NCI-H187 (cell line): ENCODE measurements around the gene MESP2.
"Not testable (repeated sequence)": the region's sequence is repeated elsewhere in the genome, so short reads cannot be mapped to it uniquely, and the experiment has no call there.

Experiments
- DNase-seq, 2 experiments: peaks; one replicate each; lab custom pipeline; 2025; lab: John Stamatoyannopoulos, UW

The MESP2 gene

DNA sequence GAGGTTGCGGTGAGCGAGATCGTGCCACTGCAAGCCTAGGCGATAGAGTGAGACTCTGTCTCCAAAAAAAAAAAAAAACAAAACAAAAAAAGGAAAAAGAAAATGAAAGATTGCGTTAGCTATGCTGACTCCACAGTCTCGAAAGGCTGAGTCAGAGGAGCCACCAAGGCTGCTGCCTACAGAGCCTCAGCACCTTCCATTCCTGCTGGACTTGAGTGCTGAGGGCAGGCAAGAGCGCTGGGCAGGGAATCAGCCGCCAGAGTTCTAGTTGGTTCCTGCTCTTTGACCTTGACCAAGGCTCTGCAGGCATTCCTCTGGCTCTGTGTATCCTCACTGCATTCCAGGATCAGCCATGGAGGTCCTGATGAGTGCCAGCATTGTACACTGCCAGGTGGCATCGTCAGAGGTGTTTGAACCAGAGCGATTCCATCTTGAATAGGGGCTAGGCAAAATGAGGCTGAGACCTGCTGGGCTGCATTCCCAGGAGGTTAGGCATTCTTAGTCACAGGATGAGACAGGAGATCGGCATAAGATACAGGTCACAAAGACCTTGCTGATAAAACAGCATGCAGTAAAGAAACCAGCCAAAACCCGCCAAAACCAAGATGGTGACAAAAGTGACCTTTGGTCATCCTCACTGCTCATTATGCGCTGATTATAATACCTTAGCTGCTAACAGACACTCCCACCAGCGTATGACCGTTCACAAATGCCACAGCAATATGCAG, 5.9 kb downstream of the MESP2 start:
- DNase-seq = no peak

DNA sequence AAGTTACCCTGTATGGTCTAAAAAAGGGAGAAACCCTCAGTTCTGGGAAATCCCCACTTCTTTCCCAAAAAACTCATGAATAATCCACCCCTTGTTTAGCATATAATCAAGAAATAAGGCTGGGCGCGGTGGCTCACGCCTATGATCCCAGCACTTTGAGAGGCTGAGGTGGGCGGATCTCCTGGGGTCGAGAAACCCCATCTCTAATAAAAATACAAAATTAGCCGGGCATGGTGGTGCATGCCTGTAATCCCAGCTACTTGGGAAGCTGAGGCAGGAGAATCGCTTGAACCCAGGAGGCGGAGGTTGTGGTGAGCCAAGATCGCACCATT, 6.5 kb downstream of the MESP2 start:
- not testable (repeated sequence) for DNase-seq

DNA sequence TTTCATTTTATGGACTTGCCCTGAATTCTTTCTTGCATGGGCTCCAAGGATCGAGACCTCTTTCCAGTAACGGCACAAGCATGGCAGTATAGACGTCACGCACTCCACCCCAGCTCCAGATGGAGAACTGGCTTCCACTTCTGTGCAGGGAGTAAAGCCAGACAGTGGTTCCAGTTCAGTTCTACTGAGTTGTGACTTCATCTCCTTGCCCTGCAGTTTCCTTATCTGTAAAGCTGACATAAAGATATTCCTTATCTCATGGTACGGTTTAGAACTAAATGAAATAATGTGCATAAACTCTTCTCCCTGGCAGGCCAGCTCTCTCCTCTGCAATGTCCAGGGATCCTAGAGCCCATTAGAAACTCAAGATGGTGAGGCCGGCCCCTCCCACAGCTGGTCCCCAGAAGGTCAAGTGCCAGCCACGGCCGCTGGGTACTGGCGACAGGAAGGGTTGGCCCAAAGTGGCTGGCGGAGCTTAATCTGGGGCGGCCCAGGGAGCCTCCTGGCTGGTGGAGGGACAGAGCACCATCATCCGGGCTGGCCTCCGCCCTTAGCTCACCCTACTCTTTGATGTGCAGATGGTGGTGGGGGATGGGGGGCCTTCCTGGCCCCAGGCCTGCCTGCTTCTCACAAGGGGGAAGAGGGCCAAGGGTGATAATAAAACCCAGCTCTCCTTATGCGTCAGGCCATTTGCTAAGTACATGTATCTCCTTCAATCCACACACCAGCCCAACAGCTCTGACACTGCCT, 7.2 kb downstream of the MESP2 start:
- DNase-seq = no peak

DNA sequence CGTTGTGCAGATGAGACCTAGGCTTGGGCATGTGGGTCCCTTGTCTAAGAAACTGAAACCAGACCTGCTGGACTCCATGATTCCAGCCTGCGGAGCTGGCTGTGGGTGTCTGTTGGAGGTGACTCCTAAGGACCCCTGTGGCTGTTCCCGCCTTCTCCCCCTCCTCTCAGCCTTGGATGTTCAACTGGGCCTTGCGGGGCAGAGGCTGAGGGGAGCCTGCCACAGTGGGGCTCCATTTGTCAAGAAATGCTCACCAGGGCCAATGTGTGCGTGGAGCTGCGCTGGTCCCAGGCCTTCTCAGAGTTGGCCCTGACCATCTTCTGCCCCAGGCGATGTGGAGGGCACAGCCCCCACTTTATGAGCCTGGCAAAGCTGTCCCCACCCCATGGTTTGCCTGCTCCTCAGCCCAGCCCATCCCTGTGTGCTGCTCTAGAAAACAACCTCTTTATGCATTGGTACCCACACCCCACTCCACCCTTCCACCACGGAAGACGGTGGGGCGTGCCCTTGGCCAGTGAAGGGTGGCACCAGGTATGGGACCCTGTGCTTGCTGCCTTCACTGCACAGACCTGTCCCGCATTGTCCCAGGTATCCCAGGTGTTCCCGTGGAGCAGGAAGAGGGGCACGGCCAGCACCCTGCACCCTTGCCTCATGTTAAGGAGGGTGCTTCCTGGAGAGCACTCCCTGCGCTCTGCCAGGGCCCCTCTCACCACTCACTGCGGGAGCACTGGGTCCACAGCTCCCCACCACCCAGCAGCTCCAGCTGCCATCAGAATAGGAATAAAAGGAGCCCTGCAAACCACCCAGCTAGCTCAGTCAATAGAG, 7.9 kb downstream of the MESP2 start:
- no peak for DNase-seq

DNA sequence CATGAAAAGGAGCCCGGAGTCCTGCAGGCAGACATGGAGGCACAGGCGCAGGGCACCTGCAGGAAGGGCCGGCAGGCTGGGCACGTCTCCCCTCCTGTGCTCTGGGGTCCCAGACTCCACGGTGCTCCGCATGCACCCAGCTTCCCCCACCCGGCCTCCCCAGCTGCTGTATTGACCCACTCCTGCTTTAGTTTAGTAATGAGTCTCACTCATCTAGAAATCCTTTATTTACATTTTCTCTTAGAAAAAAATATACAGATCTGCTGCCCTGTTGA, 8.5 kb downstream of the MESP2 start:
- DNase-seq = no peak

DNA sequence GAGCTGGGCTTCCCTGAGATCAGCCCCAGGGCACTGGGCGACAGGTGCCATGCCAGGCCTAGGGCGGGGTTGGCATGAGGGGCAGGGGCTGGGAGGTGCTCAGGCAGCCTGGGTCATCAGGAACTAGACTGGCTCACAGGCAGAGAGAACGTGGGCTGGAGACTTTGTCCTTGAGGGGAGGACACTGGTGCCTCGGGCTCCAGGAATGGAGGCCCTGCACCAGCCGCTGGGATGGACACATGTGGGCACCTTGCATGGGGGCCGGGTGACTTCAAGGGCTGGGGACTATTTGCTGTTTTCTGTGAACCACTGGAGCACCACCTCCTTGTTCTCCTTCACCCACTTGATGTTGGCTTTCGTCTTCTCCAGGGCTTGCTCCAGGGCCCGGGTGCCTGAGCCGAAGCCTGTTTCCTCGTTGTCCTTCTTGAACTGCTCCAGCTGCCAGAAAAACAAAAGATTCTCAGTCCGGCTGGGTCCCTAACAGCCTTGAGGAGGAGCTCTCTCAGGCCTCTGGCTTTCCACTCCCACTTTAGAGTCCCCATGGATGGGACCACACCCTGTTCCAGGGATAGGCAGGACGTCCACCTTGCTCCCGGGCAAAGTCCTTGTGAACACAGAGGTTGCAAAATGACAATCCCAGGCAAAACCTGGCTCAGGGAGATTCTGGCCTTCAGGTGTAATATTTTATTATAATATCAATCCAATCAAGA, 9.1 kb downstream of the MESP2 start:
- no peak for DNase-seq

DNA sequence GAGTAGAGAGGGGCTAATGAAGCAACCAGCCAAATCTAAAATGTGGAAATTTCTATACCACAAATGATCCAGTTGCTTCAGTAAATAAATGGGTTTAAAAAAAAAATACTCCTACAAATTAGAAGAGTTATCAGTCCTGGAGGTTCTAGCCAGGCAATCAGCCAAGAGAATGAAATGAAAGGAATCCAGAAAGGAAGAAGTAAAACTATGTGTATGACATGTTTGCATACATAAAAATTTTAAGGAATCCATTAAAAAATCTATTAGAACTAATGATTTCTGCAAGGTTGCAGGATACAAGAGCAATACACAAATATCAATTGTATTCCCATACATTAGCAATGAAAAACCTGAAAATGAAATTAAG, 9.6 kb downstream of the MESP2 start:
- no peak for DNase-seq

DNA sequence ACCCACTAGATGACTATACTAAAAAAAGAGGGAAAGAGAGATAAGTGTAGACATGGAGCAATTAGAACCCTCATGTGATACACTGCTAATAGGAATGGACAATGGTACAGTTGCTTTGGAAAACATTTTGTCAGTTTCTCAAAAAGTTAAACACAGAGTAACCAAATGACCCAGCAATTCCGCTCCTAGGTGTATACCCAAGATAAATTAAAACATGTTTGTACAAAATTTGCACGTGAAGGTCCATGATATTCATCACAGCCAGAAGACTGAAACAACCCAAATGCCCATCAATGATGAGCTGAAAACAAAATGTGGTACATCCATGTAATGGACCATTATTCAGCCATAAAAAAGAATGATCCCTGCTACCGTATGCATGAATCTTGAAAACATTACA, 11.8 kb downstream of the MESP2 start:
- DNase-seq = no peak

DNA sequence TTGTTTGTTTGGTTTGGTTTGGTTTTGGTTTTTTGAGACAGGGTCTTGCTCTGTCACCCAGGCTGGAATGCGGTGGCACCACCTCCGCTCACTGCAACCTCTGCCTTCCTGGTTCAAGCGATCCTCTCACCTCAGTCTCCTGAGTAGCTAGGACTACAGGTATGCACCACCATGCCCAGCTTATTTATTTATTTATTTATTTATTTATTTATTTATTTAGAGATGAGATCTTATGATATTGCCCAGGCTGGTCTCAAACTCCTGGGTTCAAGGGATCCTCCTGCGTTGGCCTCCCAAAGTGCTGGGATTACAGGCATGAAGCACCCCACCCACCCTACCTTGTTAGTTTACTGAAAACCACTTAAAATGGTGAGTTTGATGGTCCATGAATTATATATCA, 12.5 kb downstream of the MESP2 start:
- DNase-seq = not testable (repeated sequence)

DNA sequence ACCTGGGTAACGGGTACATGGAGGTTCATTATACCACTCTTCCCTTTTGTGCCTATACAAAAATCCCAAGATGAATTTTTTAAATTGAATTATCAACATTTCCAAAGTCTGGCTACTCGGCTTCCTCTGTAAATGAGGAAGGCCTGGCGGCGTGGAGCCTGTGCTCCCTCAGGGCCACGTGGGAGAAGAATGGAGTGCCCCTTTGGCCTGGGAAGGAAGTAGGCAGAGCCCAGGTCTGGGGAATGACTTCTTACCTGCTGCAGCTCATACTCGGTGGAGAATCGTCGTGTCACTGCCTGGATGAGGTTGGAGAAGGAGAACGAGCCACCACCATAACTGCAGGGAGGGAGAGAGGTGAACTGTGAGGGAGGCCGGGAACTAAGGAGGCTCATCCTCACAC, 14.1 kb downstream of the MESP2 start:
- DNase-seq = no peak

DNA sequence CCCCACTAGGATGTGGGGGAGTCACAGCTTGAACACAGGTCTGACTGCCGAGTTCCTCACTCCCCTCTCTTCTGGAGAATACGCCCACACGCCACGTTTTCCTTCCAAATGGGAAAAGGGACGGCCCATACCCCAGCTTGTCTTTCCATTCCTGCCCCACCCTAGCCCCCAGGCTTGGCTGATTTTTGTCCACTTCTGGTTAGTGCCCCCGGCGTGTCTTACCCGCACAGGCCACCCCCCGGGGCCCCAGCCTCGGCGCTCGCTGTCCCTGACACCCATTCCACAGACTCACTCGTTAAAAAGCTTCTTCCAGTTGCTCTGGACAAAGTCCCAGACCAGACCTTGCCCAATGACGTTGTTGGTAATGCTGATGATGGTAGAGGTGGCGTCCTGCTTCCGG, 14.5 kb downstream of the MESP2 start:
- DNase-seq = no peak

DNA sequence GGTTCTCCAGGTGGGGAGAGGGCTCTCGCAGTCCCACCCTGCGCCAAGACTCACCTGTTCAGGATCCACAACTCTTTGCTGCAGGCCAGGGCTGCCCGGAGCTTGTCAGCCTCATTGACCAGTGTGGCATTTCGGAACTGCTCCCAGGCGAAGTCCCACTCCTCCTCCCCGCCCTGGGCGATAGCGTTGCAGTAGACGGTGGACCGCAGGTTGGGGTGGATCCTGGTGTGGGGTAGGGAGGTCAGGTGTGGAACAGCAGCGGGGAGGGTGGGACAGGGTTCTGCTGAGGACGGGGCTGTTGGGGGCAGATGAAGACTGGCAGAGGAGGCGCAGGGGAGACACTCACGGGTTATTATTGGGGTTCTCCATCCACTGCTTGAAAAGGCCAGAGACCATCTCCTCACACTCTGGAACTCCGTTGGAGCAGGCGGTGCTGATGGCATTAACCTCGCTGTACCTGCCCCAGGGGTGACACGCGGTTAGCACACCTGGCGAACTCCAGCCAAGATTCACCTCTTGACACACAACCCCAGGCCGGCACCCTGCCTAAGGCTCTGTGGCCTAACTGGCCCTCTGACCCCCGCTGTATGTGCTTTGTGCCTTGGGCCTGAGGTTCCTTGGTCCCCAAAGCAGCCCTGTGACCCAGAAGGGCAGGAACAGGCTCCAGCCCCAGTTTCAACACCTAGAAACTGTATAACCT, 16.1 kb downstream of the MESP2 start:
- no peak for DNase-seq

DNA sequence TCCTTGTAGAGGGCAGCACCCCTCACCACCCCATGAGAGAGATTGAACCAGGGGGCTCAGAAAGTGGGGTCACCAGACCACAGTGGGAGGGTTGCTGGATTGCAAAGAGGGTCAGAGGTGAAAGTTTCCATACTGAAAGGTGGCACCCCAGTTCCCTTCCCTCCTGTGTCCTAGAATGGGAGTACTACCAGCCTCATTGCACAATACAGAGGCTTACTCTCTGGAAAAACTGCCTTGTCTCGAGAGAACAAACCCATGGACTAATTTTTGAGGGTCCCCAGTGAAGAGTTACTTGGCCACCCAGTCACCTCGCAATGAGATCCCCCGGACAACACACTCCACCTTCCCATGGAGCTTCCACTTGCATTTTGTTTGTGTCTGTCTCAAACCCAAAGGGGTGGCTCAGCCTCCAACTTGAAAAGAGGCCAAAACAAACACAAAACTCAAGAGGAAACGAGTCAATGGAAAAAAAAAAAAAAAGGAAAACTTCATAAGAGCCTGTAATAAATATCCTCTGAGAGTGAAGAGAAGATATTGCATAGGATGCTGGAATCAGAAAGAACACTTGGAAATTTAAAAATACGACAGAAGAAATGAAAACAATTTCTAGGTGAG, 18.6 kb downstream of the MESP2 start:
- no peak for DNase-seq

DNA sequence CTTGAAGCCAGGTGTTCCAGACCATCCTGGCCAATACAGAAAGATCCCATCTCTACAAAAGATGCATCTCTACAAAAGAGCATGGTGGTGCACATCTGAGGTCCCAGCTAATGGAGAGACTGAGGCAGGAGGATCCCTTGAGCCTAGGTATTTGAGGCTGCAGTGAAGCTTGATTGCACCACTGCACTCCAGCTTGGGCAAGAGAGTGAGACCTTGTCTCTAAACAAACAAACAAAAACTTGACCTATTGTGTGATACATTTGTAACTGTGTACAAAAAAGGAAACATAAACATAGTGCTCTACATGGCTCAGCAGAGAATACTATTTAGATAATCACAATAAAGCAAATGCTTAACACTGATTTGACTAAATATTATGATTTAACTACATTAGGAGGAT, 19.9 kb downstream of the MESP2 start:
- no peak for DNase-seq

DNA sequence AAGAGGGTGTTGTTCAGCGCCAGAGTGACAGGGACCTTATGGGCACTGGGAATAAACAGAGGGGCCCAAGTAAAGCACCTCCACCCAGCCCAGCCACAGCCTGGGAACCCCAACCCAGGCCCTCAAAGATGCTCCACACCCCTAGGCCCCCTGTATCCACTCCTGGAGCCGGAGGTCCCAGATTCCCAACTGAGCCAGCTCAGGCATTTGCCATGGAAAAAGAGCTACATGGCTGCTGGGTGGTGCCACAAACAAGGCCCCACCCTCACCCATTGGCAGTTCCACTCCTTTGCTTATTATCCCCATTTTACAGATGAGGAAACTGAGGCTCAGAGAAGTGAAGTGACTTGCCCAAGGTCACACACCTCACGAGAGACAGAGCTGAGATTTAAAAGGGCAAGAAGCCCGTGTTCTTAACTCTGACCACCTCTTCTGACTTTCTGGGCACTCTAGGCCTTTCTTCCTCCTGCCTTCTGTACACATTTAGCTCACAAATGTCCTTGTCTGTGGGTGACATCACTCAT, 21.6 kb downstream of the MESP2 start:
- DNase-seq = no peak

DNA sequence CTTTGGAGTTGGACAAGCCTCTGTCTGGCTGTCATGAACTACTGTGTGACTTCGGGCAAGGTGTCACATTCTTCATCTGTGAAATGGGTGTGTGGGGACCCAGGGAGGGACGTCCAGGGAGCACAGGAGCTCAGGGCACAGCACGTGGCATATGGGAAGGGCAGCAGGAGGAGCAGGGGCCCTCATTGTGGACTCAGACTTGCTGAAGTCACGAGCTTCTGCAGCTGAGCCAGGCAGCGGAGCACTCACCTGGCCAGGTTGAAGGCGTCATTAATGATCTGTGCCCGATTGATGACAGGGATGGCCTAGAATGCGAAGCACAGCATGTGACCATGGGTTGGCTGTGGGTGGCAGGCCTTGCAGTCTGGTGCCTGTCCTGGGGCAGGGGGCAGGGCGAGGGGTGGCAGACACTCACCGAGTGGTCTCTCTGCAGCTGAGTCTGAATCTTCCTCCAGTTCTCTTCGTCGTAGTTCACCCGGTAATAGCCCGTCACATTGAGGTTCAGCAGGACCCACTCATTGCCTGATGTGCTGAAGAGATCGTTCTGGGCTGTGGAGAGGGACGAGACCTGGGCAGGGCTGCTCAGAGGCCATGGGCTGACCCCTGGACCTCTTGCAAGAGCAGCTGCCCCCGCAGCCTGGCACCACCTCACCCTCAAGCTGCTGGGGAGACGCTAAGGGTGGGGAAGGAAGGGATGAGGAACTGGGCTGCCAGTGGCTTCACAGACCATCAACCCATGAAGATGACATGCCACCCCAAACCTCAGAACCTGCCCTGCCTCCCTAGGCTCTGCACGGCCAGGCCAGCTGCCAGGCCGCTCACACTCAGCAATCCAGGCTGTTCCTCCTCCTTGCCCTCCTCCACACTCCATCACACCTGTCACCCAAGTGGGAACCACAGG, 23.1 kb downstream of the MESP2 start:
- no peak for DNase-seq

DNA sequence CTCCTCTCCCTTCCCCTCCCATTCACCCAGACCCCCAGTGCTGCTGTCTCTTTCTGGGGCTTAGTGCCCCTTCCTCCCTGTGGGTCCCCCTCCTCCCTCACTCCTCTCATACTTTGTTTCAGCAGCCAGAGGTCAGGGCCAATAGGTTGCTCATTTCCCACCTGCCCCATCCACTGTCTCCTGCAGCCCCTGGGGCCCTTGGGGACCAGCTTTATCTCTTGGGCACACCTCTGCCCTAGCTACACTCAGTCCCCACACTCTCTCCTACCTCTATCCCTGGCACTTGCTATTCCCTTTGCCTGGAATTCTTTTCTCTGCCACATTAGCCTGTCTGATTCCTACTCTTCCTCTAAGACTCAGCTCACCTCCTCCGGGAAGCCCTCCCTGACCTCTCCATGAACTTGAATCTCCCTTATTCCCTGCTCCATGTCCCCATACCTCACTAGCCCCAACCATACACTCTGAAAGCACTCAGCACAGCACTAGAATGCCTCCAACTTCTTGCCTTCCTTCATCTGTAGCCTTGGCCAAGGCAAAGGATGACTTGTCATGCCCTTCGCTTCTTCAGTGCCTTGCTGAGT, 23.9 kb downstream of the MESP2 start:
- no peak for DNase-seq

DNA sequence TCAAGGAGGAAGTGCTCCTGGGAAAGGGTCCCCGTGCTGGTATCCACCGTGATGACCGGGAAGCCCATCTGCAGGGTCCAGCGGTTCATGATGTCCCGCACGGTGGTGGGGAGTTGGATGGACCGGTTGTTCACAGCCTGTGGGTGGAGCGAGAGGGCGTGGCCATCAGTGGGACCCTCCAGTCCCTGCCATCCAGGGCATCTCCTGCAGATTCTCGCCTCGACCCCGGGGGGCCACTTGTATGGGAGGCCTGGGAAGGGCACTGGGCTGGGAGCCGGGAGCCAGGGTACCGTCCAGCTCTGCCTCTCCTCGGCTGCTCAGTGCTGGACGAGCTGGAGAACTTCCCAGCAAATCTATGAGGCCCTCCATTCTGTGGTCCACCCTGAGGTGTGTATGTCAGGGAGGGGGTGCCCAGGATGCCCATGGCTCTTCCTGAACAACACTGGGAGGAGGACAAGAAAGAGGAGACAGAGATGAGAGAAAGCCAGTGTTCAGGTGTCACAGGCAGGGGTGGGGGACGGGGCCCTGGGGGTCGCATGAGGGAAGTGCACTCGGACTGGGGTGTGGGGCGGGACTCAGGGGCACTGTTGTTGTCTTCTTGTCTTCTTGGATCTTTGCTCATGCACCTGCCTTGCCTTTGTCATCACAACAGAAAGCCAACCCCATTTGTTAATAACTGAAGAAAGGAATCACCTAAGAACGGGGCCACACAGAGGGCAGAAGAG, 25.5 kb downstream of the MESP2 start:
- DNase-seq = no peak

DNA sequence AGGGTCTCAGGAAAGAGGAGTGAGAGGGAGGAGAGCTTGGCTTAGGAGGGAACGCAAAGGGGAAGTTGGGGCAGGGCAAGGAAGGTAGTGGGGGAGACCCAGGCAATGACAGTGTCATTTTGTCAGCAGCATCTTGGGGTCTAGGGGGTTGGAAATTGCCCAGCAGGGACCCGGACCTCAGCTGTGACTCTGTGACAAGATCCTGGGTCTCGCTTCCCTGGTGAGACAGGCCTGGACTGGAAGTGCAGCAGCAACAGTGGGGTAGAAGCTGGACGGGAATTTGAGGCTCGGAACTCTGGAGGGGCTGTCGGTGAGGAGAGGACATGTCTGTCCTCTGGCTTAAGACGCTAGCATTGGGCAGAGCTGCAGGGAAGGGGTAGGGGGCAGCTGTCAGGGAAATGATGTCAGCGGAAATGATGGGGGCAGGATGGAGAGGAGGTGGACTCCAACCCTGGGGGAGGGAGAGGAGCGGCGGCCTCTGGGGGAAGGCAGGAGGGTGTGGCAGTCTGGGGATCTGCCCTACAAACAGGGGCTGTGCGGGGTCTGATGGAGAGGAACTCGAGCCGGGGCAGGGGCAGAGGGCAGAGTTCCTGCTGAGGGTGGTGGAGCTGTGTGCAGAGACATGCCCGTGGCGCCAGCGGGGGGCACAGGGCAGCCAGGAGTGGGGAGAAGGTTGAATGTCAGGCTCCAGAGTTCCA, 26.2 kb downstream of the MESP2 start:
- DNase-seq = no peak
